Left kidney (tissue), 2 donors: ENCODE data around the gene ABAT. TPM values are rescaled to one million over a fixed set of nuclear protein-coding genes. Genes with fewer than 3 reads are reported as not detected.

Experiments
- DNase-seq: peaks from one replicate; pipeline ENCODE4 v3.0.0-alpha.2; 2013
- polyA plus RNA-seq: library from polyadenylated mRNA; unstranded; fragments of 120-200 nt; gene quantifications from one replicate; pipeline ENCODE4 v1.2.1, GENCODE V29; 2013; ENCODE audit not compliant: insufficient read length

ABAT gene
- polyA plus RNA-seq, 1 donor: 73.5 TPM

GRCh38 chr16:8816967-8817655, 142.7 kb downstream of the ABAT start:
- DNase-seq: no peak

DNA sequence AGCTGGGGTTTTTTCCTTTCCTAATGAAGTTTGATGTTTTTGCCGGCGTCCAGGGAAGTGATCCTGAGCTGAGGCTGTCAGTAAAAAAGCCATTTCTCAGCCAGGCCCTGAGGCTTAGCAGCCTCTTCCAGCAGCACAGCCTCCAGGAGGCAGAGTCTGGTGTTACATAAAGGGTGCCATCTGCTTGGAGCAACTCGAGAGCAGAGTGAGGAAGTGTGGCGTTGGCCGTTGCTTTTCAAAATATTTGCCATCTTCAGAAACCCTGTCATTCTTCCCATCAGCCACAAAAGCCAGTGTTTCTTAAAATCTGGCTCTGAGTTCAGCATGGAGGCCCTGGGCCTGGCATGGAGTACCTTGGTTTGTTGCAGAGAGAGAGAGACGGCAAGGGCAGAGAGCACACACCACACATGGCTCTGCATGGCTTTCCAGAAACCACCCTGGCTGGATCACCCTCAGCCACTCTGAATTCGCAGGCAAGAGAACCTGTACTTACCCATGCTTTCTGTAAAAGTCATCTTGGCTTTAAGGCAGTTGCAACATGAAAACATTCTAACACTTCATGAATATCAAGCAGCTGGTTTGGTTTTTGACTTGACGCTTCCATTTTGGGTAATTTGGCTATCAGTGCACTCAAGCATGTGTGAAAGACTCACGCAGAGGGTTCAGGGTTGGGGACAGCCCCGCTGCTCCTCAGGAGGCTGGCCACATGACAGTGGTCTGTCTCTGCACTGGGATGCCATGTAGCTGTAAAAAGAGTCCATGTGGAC, 144.3 kb downstream of the ABAT start:
- no peak for DNase-seq

GRCh38 chr16:8819411-8820034, 145.1 kb downstream of the ABAT start:
- no peak for DNase-seq

DNA sequence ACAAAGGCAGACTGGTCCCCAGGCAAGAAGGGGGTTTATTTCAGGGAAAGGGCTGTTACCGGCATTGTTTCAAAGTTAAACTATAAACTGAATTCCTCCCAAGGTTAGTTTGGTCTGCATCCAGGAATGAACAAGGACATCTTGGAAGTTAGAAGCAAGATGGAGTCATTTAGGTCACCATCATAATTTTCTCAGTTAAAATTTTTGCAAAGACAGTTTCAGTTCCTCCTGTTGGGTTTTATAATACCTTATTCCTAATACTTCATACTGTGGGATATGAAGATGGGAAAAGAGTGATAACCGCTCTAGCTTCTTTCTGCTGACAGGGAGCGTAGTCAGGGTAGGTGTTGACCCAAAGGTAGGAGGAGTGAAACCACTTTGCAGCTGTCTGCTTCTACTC, 148.0 kb downstream of the ABAT start:
- DNase-seq: no peak

DNA sequence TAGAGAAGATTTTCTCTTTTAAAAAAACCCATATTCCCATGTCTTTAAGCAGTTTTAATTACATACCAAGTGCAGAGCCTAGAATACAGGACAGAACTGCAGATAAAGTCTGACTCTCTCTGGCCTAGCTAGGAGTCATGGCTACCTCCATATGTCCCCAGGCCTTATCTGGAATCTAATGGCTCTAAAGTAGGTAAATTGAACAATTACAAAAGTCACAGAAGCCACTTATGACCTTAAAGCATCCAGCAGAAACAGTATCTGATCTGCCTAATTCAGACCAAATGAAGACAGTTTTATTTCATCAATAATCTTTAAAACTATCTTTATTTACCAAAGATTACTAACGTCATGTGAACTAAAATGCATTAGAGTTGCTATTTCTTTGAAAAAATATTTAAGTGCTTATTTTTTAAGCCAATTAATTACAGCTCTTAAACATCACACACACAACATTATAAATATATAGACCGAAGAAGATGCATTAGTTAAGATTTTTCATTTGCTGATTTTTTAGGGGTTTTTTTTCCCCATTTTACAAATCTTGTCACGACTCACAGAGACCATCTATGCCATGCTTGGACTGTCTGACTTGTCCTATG, 152.0 kb downstream of the ABAT start:
- no peak for DNase-seq

DNA sequence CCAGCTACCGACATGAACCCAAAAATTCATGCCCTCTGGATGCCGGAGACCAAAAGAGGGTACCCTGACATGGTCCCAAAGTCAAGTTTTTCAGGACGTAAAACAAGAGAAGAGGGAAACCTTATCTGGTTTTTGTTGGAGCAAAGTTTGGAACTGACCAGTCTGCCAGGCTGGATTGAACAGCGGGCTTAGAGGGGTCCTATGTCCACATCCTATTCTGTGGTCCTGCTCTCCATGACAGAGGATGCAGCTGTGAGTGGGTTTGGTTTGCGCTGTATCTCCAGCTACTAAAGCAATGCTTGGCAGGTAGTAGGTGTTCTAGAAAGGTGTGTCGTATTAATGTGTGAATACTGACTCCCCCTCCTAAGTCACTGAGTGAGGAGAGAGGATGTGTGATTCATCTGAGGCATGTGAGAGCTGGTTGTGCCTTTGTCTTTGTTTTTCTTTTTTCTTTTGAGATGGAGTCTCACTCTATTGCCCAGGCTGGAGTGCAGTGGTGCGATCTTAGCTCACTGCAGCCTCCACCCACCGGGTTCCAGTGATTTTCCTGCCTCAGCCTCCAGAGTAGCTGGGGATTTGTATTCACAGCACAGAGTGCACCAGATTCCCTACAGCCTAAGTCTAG, 154.2 kb downstream of the ABAT start:
- DNase-seq: no peak

DNA sequence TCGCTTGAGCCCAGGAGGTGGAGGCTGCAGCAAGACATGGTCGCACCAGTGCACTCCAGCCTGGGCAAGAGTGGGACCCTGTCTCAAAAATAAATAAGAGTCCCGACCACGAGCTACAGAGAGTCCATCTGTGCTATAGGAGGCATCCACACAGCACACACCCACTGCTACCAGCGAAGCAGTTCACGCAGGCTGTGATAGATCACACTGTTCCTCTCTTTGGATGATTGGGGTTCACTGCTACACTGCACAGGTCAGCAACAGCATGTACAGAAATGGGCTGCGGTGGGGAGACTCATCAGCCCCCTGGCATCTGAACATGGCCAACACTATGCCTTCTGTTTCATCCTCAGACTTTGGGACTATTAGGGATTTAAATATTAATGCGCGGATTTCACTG, 157.0 kb downstream of the ABAT start:
- no peak for DNase-seq

DNA sequence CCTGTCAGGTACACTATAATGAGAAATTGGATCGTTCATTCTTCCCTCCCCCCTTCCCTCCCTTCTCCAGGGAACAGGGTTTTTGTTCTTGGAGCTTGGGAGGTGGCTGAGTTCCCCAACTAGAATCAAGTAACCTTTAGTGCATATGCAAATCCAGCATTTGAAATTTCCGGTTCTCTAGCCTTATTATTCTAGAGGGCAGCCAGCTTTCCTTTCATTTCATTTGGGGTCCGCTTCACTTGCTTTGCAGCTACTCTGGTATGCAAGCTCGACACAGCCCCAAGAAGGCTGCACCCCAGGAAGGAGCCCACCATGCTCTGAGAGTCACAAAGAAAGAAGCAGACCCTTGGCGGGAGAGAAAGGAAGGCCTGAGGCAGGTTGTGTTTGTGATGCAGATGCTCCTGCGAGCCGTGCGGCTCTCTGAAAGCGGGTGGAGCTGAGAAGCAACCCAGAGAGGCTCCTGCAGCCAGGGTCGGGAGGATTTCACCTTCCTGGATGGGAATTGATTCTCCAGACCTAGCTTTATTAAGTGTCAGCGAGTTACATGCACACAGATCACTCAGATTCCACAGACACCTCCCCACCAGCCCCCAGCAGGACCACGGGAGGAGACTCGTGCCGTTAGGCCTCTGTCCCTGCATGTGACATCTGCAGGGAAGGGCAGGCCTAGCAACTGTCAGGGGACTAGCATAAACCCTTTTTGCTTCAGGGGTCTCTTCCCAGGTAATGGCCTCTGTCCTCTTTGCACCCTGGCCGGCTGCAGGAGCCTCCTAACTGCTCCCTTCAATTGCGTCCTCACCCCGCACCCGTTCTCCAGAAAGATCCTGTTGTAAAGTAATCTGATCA, 157.7 kb downstream of the ABAT start:
- no peak for DNase-seq

DNA sequence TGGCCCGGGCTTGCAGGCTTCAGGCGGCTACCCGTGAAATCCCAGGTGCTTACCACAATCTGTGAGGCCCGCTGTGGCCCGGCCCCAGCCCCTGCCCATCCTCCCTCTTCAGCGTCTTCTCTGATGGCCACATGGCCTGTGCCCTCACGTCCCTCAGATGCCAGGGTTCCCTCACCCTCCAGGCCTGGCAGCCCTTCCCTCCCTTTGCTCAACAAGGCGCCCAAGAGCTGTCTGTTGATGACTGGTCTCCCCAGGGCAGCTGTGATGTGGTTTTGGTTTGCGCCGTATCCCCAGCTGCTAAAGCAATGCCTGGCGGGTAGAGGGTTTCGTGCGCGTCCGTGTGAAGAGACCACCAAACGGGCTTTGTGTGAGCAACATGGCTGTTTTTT, 158.3 kb downstream of the ABAT start:
- DNase-seq: no peak

Other genes starting within 250 kb of the ABAT start
- not detected for gene TMEM114, start 84.1 kb upstream of the ABAT start, polyA plus RNA-seq
- 24.4 TPM for gene METTL22, start 52.9 kb upstream of the ABAT start, polyA plus RNA-seq
- 18.6 TPM for gene TMEM186, start 123.0 kb downstream of the ABAT start, polyA plus RNA-seq
- 24.5 TPM for gene PMM2, start 123.2 kb downstream of the ABAT start, polyA plus RNA-seq
- 68.5 TPM for gene CARHSP1, start 194.4 kb downstream of the ABAT start, polyA plus RNA-seq
- not detected for gene LITAFD, start 207.7 kb downstream of the ABAT start, polyA plus RNA-seq